Osteoblast (primary cell): ENCODE results near the gene RNLS. TPM values are rescaled to one million over a fixed set of nuclear protein-coding genes. Genes with fewer than 3 reads are reported as not detected.

ENCODE experiments used
- DNase-seq: peaks from one replicate; pipeline ENCODE4 v3.0.0; 2011; ENCODE audit warnings: low spot score, mixed read lengths; ENCODE audit not compliant: insufficient read length; ENCODE audit errors: missing footprints
- H2AFZ ChIP-seq: 2 replicates; pipeline ENCODE4 v1.6.0; 2011; ENCODE audit warnings: mild to moderate bottlenecking, low read length
- H3K27ac ChIP-seq: 2 replicates; pipeline ENCODE4 v1.5.1; 2011; ENCODE audit warnings: mild to moderate bottlenecking, low read depth, low read length, moderate library complexity
- H3K27me3 ChIP-seq: 2 replicates; pipeline ENCODE4 v1.6.0; 2012; ENCODE audit warnings: mild to moderate bottlenecking, control low read depth, inconsistent platforms, low read length, moderate library complexity; ENCODE audit not compliant: insufficient read depth
- H3K36me3 ChIP-seq: 2 replicates; pipeline ENCODE4 v1.5.1; 2011; ENCODE audit warnings: mild to moderate bottlenecking, low read length, control low read depth, moderate library complexity; ENCODE audit not compliant: insufficient read depth
- H3K4me1 ChIP-seq: 2 replicates; pipeline ENCODE4 v1.5.1; 2011; ENCODE audit warnings: mild to moderate bottlenecking, low read length, control low read depth, moderate library complexity; ENCODE audit not compliant: insufficient read depth
- H3K4me2 ChIP-seq: 2 replicates; pipeline ENCODE4 v1.6.0; 2011; ENCODE audit warnings: mild to moderate bottlenecking, low read length; ENCODE audit not compliant: insufficient read depth
- H3K4me3 ChIP-seq: fragments of 200-600 bp; sonication (generic); 3 replicates; pipeline ENCODE4 v1.5.1; 2012; ENCODE audit warnings: mild to moderate bottlenecking, low read length, inconsistent platforms; ENCODE audit not compliant: insufficient read depth
- H3K79me2 ChIP-seq: 2 replicates; pipeline ENCODE4 v1.6.0; 2012; ENCODE audit warnings: mild to moderate bottlenecking, low read length, control low read depth, inconsistent platforms; ENCODE audit not compliant: insufficient read depth
- H3K9me3 ChIP-seq: 2 replicates; pipeline ENCODE4 v1.5.1; 2011; ENCODE audit warnings: low read depth, low read length, control low read depth
- H4K20me1 ChIP-seq: 2 replicates; pipeline ENCODE4 v1.6.0; 2012; ENCODE audit warnings: mild to moderate bottlenecking, low read length, control low read depth; ENCODE audit not compliant: insufficient read depth
- CTCF ChIP-seq: IDR thresholded peaks from 2 replicates; pipeline ENCODE4 v1.5.1; 2011; ENCODE audit warnings: mild to moderate bottlenecking, low read depth, low read length, moderate library complexity; ENCODE audit errors: extremely low read depth
- total RNA-seq: library from RNA; depleted of rRNA; stranded (reverse); fragments of >200 nt; gene quantifications from 2 replicates; pipeline ENCODE4 v1.2.3, GENCODE V29; 2012

Gene RNLS
- total RNA-seq, 1 donor: 22.4 TPM

GRCh38 chr10:88416801-88417200 lies 166.3 kb downstream of the RNLS start:
- H3K4me2 ChIP-seq: no peak overlapping the region
- H3K4me3 ChIP-seq: no peak overlapping the region
- no peaks in the 10 kb centered on the region for H3K79me2 ChIP-seq
- peaks cover 3% of the 10 kb centered on the region for H3K4me1 ChIP-seq
- no peak overlapping the region for H2AFZ ChIP-seq
- no peak overlapping the region for H3K27ac ChIP-seq
- H3K27me3 ChIP-seq: no peaks in the 10 kb centered on the region
- DNase-seq: no peak
- no peaks in the 10 kb centered on the region for H3K36me3 ChIP-seq
- H3K9me3 ChIP-seq: no peaks in the 10 kb centered on the region
- TF ChIP-seq CTCF: no peak
- H4K20me1 ChIP-seq: no peaks in the 10 kb centered on the region

- Histone ChIP-seq H4K20me1 (no peaks in the 10 kb centered on the region), H3K36me3 (no peaks in the 10 kb centered on the region), H3K27me3 (no peaks in the 10 kb centered on the region), H3K4me1 (peaks cover 3% of the 10 kb centered on the region), H3K4me2 (no peak overlapping the region), H3K4me3 (no peak overlapping the region), H3K27ac (no peak overlapping the region), H3K79me2 (no peaks in the 10 kb centered on the region), H3K9me3 (no peaks in the 10 kb centered on the region), H2AFZ (no peak overlapping the region)
- TF ChIP-seq CTCF: no peak
- DNase-seq: peak; percentile 9
Measured at GRCh38 chr10:88415533-88416130, 167.5 kb downstream of the RNLS start.

GRCh38 chr10:88413412-88413811 lies 169.7 kb downstream of the RNLS start:
- no peak overlapping the region for H2AFZ ChIP-seq
- no peak overlapping the region for H3K4me3 ChIP-seq
- H3K27ac ChIP-seq: no peak overlapping the region
- no peak for DNase-seq
- H3K79me2 ChIP-seq: no peaks in the 10 kb centered on the region
- TF ChIP-seq CTCF: no peak
- H3K4me1 ChIP-seq: peaks cover 3% of the 10 kb centered on the region
- H3K27me3 ChIP-seq: no peaks in the 10 kb centered on the region
- no peaks in the 10 kb centered on the region for H3K36me3 ChIP-seq
- H4K20me1 ChIP-seq: no peaks in the 10 kb centered on the region
- no peaks in the 10 kb centered on the region for H3K9me3 ChIP-seq
- no peak overlapping the region for H3K4me2 ChIP-seq

- H4K20me1 ChIP-seq: no peaks in the 10 kb centered on the region
- H3K9me3 ChIP-seq: no peaks in the 10 kb centered on the region
- H3K36me3 ChIP-seq: no peaks in the 10 kb centered on the region
- no peaks in the 10 kb centered on the region for H3K27me3 ChIP-seq
- no peak overlapping the region for H3K4me2 ChIP-seq
- no peak for TF ChIP-seq CTCF
- H2AFZ ChIP-seq: peak overlapping the region; percentile 34
- DNase-seq: no peak
- no peaks in the 10 kb centered on the region for H3K4me1 ChIP-seq
- H3K27ac ChIP-seq: no peak overlapping the region
- no peaks in the 10 kb centered on the region for H3K79me2 ChIP-seq
- H3K4me3 ChIP-seq: no peak overlapping the region
Measured at GRCh38 chr10:88411772-88412349, 171.3 kb downstream of the RNLS start.
